NB4 (cell line): ENCODE results near the gene SH3BP1.

Experiments used
- CTCF ChIP-seq: IDR thresholded peaks from one replicate; pipeline ENCODE4 v1.5.1; 2012; ENCODE audit warnings: low read depth, low read length
- MAX ChIP-seq: IDR thresholded peaks from 2 replicates; pipeline ENCODE4 v1.6.1; 2011; ENCODE audit warnings: low read depth, low read length
- POLR2A ChIP-seq: IDR thresholded peaks from 2 replicates; pipeline ENCODE4 v1.6.1; 2011; ENCODE audit warnings: mild to moderate bottlenecking; ENCODE audit not compliant: insufficient read length; ENCODE audit errors: extremely low read depth

- TF ChIP-seq CTCF (no peak), POLR2A (no peak), MAX (no peak)
Measured at GRCh38 chr22:37638391-37639069, 939 bp upstream of the SH3BP1 start.
